ENCODE results near the gene DDX24. TPM values are rescaled to one million over a fixed set of nuclear protein-coding genes. Genes with fewer than 3 reads are reported as not detected.

DDX24 gene
- total RNA-seq, 2 experiments from 2014 or later = 81.5 to 172 TPM

GRCh38 chr14:94088516-94088915 is 7.5 kb upstream of the DDX24 start:
- no peaks in the 10 kb centered on the region for H4K20me1 ChIP-seq (ENCODE audit: insufficient read depth, low read length)
- ChIA-PET CTCF (ENCODE audit: unreplicated experiment) (interaction anchor here (0.6 kb wide), 1 partner anchor 968 kb away, joined by 6 read pairs; no protein-coding TSS in a partner anchor), POLR2A (interaction anchor here (0.7 kb wide), 2 partner anchors 8 to 54 kb away, joined by 3 to 6 read pairs; no protein-coding TSS in a partner anchor)
- no TSS peak for BruUV-seq (replicated peaks)
- H3K36me3 ChIP-seq (ENCODE audit: insufficient read depth, low read length) = peaks cover 6% of the 10 kb centered on the region; the same call in 1 of the 2 replicates
- no peak for DNase-seq (ENCODE audit: low spot score)
- H3K4me3 ChIP-seq (ENCODE audit: low read depth, low read length, poor library complexity, severe bottlenecking) = no peak overlapping the region
- 0 out of 2 replicates have a peak, but pooled peaks cover 3% of the 10 kb centered on the region for H3K9me3 ChIP-seq (ENCODE audit: low read length)
- no peak for TF ChIP-seq CTCF (conservative IDR thresholded peaks at IDR 0.05; ENCODE audit: low read length)
- TF ChIP-seq EZH2phosphoT487 (IDR thresholded peaks at IDR 0.05; ENCODE audit: borderline replicate concordance, low read depth, low read length) = no peak
- H3K27ac ChIP-seq (ENCODE audit: low read depth, low read length, poor library complexity, severe bottlenecking) = no peak overlapping the region
- no peak overlapping the region for H2AFZ ChIP-seq (ENCODE audit: low read length)
- no peaks in the 10 kb centered on the region for H3K4me1 ChIP-seq (ENCODE audit: insufficient read depth, low read length, poor library complexity, severe bottlenecking)
- no peak overlapping the region for H3K4me2 ChIP-seq (ENCODE audit: low read length)
- intact Hi-C loops (cut with micrococcal nuclease; ENCODE audit: unreplicated experiment) = no loop called here
- no peaks in the 10 kb centered on the region for H3K9me2 ChIP-seq (ENCODE audit: insufficient read depth, low read length)
- no peaks in the 10 kb centered on the region for H3K79me2 ChIP-seq (ENCODE audit: insufficient read depth, low read depth, low read length)

GRCh38 chr14:94087891-94088290 is 6.9 kb upstream of the DDX24 start:
- POLR2A ChIA-PET = interaction anchor here (0.7 kb wide), 3 partner anchors 9 to 54 kb away, joined by 3 to 6 read pairs (median 5); no protein-coding TSS in a partner anchor
- H3K4me1 ChIP-seq (ENCODE audit: insufficient read depth, low read length, poor library complexity, severe bottlenecking) = no peaks in the 10 kb centered on the region
- DNase-seq (ENCODE audit: low spot score) = no peak
- no peak overlapping the region for H3K4me3 ChIP-seq (ENCODE audit: low read depth, low read length, poor library complexity, severe bottlenecking)
- no peak overlapping the region for H2AFZ ChIP-seq (ENCODE audit: low read length)
- no peak overlapping the region for H3K4me2 ChIP-seq (ENCODE audit: low read length)
- H3K79me2 ChIP-seq (ENCODE audit: insufficient read depth, low read depth, low read length) = no peaks in the 10 kb centered on the region
- H4K20me1 ChIP-seq (ENCODE audit: insufficient read depth, low read length) = no peaks in the 10 kb centered on the region
- peaks cover 6% of the 10 kb centered on the region; the same call in 1 of the 2 replicates for H3K36me3 ChIP-seq (ENCODE audit: insufficient read depth, low read length)
- intact Hi-C loops (cut with micrococcal nuclease; ENCODE audit: unreplicated experiment) = no loop called here
- no peak for TF ChIP-seq CTCF (conservative IDR thresholded peaks at IDR 0.05; ENCODE audit: low read length)
- TF ChIP-seq EZH2phosphoT487 (IDR thresholded peaks at IDR 0.05; ENCODE audit: borderline replicate concordance, low read depth, low read length) = no peak
- peaks cover 1% of the 10 kb centered on the region; the same call in 1 of the 2 replicates for H3K9me2 ChIP-seq (ENCODE audit: insufficient read depth, low read length)
- H3K9me3 ChIP-seq (ENCODE audit: low read length) = 0 out of 2 replicates have a peak, but pooled peaks cover 3% of the 10 kb centered on the region
- BruUV-seq (replicated peaks) = no TSS peak
- CTCF ChIA-PET (ENCODE audit: unreplicated experiment) = no interaction called here
- no peak overlapping the region for H3K27ac ChIP-seq (ENCODE audit: low read depth, low read length, poor library complexity, severe bottlenecking)

GRCh38 chr14:94081386-94081820 is 401 bp upstream of the DDX24 start:
- Histone ChIP-seq H2AFZ (ENCODE audit: low read length) (peak overlapping the region; percentile 97), H3K27ac (ENCODE audit: low read depth, low read length, poor library complexity, severe bottlenecking) (no peak overlapping the region), H3K4me2 (ENCODE audit: low read length) (peak overlapping the region; percentile 98), H3K9me2 (ENCODE audit: insufficient read depth, low read length) (peaks cover 5% of the 10 kb centered on the region; the same call in 1 of the 2 replicates), H3K4me1 (ENCODE audit: insufficient read depth, low read length, poor library complexity, severe bottlenecking) (peaks cover 38% of the 10 kb centered on the region), H4K20me1 (ENCODE audit: insufficient read depth, low read length) (peaks cover 12% of the 10 kb centered on the region; the same call in 1 of the 2 replicates), H3K79me2 (ENCODE audit: insufficient read depth, low read depth, low read length) (peaks cover 54% of the 10 kb centered on the region), H3K9me3 (ENCODE audit: low read length) (no peaks in the 10 kb centered on the region), H3K4me3 (ENCODE audit: low read depth, low read length, poor library complexity, severe bottlenecking) (peak overlapping the region; percentile 91), H3K36me3 (ENCODE audit: insufficient read depth, low read length) (peaks cover 36% of the 10 kb centered on the region)
- ChIA-PET POLR2A (interaction anchor here (0.5 to 2.2 kb wide), 13 partner anchors 9 to 1979 kb away, joined by 3 to 9 read pairs (median 4); partner anchors contain the start of gene IFI27L2), CTCF (ENCODE audit: unreplicated experiment) (interaction anchor here (1.0 to 1.6 kb wide), 4 partner anchors 12 to 54 kb away, joined by 3 to 6 read pairs (median 3); no protein-coding TSS in a partner anchor)
- TF ChIP-seq CTCF (conservative IDR thresholded peaks at IDR 0.05; ENCODE audit: low read length) = no peak
- no peak for TF ChIP-seq EZH2phosphoT487 (IDR thresholded peaks at IDR 0.05; ENCODE audit: borderline replicate concordance, low read depth, low read length)
- DNase-seq (ENCODE audit: low spot score) = peak; percentile 25
- no TSS peak for BruUV-seq (replicated peaks)
- intact Hi-C loops (cut with micrococcal nuclease; ENCODE audit: unreplicated experiment) = loop anchor here (2.0 to 5.0 kb wide), 2 partner anchors 46 to 55 kb away; partner anchors contain the start of gene IFI27L2

Data from OCI-LY7 (cell line).